CD4-positive, alpha-beta T cell treated with Interleukin-2 at 100 ng/mL for 4 hours (primary cell): ENCODE data around the gene CES3.
"Not testable (repeated sequence)": the region's sequence is repeated elsewhere in the genome, so short reads cannot be mapped to it uniquely, and the experiment has no call there.

ENCODE experiments used
- DNase-seq: peaks from one replicate; pipeline ENCODE4 v3.0.0-alpha.2; 2020; ENCODE audit warnings: low spot score

Gene CES3

DNA sequence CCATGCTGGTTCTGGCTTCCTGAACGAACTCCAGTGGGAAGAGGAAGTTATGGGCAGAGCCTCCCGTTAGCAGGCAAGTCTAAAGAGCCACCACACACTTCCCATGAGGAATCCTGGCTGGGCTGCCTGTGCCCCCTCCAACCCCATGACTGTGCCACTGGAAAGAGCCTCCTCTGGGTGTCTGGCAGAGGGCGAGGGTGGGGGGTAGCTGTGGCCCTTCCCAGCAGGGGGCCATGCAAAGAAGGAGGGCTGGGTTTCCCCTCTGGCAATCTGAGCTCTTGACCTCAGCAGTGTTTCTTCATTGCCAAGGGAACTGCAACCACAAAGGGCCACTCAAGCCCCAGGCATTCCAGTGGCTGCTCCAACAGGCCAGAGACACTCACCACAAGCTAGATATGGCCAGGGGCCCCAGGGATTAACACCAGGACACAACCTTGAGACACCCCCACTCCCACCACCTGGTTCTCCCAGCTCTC is 34.1 kb upstream of the CES3 start:
- DNase-seq, result no peak

DNA sequence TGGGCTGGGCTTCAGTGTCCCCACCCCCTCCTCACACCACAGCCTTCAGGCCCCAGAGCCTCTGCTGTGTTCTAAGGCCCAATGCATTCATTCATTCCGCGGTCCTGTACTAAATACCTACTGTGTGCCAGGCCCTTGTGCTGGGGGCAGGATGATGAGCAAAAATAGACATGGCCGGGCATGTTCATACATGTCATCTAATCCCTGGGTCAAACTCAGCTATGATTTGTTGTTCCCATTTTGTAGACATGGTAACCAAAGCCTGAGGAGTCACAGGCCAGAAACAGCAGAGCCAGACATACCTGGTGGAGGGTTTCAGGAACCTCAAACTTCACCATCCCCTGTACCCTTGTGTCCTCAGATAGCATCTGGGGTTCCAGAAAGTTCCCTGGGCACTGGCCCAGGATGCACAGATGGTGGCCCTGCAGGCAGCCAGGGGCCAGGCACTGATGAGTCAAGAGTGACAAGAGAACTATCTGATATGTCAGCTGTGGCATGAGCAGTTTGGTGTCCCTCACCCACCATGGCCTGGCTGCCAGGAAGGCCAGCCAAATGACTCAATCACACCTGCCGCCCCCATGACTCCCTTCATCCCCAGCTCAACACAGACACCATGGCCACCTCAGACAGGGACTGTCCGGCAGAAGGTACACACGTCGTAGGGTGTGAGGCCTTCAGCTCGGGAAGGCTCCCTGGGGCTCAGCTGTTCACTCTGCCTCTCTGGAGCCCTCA is 33.0 kb upstream of the CES3 start:
- DNase-seq, result no peak

DNA sequence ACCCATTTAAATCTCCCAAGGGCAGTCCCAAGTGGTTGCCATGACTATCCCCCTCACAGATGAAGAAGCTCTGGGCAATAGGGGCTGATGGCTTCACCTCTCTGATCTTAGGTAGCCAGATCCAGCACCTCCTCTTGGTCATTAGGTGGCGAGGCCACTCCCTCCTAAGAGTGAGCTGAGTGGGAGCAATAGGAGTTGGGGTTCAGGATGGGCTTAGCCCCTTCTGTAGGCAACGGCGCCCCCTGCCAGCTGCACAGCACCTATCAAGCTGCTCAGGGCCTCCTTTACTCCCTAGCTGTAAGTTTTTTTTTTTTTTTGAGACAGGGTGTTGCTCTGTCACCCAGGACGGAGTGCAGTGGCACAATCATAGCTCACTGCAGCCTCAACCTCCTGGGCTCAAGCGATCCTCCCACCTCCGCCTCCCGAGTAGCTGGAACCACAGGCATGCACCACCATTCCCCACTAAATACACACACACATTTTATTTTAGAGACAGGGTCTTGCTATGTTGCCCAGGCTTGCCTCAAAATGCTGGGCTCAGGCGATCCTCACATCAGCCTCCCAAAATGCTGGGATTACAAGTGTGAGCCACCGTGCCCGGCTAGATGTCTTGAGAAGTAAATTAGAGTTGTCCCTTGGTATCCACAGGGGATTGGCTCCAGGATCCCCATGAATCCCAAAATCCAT is 32.2 kb upstream of the CES3 start:
- no peak for DNase-seq

DNA sequence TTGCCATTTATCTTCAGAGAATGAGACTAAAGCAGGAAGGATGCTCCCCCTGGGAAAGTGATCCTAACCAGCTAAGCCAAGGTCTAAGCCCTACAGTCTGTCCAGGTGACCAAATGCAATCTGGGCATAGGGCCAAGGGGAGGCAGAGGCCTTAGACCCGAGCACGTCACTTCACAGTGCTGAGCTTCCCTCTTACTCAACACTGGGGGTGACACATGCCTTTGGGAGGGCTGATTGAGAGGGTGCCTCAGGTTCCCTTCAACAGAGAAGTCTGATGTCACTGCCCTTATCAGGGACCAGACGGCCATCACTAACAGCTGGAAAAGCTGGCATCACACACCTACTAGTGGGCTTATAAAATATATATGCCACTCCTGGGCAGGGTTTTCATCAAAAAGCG is 30.9 kb upstream of the CES3 start:
- DNase-seq, result no peak

DNA sequence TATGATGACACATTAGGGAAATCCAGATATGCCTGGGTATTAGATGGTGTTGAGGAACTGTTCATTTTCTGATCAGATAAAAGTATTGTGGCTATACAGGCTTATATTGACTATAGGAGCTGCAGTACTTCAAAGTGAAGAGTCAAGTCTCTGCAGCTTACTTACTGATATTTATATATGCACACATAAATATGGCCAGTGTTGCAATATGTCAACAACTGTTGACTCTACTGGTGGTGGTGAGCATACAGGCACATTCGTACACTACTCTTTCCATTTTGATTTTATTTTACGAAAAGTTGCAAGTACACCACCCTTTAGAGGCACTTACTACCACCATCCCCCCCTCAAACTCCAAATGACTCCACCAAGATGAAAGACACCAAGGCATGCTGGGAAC is 29.4 kb upstream of the CES3 start:
- DNase-seq, result no peak

DNA sequence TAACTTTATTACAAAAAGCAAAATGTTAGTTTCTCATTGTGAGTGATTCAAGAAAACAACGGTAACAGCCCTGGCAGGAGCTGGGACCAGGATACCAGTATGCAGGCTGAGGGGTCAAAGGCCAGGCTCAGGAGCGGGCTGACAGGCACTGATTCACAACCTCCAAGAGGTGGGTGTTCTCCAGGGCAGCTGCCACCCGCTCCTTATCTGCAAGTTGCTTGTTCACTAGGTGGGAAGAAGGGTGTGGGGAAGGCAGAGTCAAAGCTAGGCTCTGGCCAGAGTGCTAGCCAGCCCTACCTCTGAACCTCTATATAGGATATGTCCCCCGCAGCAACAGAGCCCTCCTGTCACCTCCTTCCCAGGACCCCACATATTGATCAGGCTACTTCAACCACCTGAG is 29.0 kb upstream of the CES3 start:
- DNase-seq, result no peak

GRCh38 chr16:66933776-66934137 is 27.3 kb upstream of the CES3 start:
- DNase-seq, result peak; percentile 51

GRCh38 chr16:66934138-66934838 is 26.8 kb upstream of the CES3 start, which contains the start of gene CIAO2B:
Gene CIAO2B, minus strand, starts transcription at chr16:66934402. Its CDS starts 38 bp downstream, at chr16:66934364.
- peak; percentile 86 for DNase-seq

DNA sequence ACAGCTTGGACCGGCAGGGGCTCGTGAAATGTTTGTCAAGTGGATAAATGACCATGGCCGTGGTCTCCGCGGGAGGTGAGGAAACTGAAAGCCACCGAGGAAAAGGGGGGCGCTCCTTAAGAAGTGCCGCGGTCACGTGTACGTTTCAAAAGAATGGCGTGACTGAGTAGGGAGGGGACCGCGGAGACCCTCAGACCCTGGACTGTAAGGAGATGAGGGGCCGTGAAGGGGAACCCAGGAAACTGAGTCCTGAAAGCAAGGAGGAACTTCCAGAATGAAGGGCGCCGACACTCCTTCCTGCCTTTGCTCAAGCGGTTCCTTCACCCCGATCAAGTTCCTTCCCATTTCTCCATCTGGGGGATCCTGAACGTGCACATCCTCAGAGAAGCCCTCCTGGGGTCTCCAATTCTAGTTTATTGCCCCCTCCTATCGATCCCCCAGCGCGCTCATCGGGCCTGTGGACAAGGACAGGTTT is 26.2 kb upstream of the CES3 start:
- DNase-seq, result not testable (repeated sequence)

- DNase-seq, result no peak
These were observed 25.6 kb upstream of the CES3 start, which contains the start of gene CES2 for GRCh38 chr16:66935314-66936011. Gene CES2, plus strand, starts transcription at chr16:66935516. Its CDS starts 120 bp downstream, at chr16:66935636.

DNA sequence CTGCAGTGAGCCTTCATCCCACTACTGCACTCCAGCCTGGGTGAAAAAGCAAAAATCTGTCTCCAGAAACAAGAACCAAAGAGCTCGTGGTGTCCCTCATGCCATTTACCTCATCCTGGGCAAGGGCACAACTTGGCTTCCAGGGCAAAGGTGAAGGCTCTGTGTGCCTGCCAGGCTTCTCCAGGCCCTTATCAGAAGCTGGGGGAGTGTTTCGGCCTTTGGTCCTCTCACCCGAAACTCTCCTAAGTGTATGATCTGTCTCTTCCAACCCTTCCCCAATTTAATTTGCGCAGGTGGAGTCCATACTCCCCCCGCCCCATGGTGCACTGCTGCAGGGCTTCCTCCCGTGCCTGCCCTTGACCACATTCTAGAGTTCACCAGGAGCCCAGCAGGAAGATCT is 24.6 kb upstream of the CES3 start:
- no peak for DNase-seq

- DNase-seq, result no peak
These were observed 24.0 kb upstream of the CES3 start for GRCh38 chr16:66936889-66937554.

DNA sequence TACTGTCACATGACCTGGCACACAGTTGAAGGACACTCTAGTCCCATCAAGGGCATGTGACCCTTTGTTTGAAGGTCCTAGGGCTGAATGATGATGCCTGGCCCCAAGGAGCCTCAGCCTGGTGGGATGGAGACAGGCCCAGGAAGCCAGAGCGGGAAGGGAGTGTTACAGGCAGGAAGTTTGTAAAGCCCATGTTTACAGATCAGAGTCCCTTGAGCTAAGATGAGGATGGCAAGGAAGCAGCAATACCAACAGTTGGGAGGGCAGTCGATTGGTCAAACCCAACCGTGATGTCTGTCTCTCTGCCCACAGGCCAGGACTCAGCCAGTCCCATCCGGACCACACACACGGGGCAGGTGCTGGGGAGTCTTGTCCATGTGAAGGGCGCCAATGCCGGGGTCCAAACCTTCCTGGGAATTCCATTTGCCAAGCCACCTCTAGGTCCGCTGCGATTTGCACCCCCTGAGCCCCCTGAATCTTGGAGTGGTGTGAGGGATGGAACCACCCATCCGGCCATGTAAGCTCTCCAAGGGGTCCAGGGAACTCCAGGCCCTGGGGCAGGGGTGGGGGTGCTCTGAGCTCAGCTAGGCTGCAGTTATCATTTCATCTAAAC is 23.2 kb upstream of the CES3 start:
- DNase-seq, result no peak

DNA sequence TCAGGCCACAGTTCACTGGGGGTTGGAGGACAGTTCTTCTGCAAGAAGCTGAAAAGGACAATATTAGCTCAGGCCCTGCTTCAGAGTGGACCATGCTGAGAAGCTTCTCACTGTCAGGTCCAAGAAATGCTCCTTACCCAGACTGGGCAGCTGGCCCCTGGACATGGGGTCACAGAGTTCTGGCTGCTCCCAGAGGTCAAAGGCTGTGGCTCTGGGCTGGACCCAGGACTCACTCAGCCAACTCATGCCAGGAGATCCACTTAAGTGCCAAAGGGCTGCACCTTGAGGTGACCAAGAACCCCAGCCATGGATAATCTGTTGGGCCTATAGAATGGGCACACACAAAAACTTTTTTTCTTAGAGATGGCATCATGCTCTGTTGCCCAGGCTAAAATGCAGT is 21.7 kb upstream of the CES3 start:
- no peak for DNase-seq

GRCh38 chr16:66940236-66940635 is 20.8 kb upstream of the CES3 start:
- no peak for DNase-seq

GRCh38 chr16:66942981-66943380 is 18.1 kb upstream of the CES3 start:
- no peak for DNase-seq

DNA sequence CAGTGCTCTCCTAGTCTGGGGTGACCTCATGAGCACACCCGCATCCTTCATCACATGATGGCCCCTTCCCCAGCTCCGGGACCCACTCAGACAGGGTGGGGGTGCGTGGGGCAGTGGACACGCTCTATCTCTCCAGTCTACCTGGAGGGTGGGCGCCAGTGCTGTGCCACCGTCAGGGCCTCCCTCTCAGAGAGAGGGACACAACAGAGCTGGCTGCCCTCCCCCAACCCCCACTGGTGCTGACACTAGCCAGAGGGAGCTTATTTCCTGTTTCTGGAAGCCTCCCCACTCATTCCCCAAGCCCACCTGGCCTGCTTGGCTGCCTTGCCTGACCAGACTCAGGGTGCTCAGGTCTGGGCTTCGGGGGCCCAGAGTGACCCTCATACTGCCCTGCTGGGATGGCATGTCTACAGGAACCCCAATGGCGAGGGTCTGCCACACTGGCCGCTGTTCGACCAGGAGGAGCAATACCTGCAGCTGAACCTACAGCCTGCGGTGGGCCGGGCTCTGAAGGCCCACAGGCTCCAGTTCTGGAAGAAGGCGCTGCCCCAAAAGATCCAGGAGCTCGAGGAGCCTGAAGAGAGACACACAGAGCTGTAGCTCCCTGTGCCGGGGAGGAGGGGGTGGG is 17.5 kb upstream of the CES3 start:
- DNase-seq, result no peak

DNA sequence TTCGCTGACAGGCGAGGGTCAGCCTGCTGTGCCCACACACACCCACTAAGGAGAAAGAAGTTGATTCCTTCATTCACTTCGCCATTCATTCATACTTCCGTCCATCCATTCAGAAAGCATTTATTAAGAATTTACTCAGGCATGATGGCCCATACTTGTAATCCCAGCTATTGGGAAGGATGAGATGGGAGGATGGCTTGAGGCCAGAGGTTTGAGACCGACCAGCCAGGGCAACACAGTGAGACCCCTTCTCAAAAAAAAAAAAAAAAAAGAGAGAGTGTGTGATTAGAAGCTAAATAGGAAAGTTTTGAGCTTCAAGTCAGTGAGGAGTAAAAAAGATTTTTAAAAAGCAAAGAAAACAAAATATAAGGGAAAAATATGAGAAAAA is 17.0 kb upstream of the CES3 start:
- no peak for DNase-seq

- not testable (repeated sequence) for DNase-seq
These were observed 16.1 kb upstream of the CES3 start for GRCh38 chr16:66944971-66945370.

DNA sequence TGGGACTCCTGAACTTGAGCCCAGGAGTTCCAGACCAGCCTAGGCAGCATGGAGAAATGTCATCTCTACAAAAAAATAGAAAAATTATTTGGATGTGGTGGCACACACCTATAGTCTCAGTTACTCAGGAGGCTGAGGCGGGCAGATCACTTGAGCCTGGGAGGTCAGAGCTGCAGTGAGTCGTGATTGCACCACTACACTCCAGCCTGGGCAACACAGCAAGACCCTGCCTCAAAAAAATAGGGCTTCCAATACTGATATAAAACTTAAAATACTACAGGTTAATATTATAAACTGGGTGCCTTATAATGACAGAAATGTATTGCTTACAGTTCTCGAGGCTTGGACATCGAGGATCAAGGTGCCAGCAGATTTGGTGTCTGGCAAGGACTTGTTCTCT is 15.1 kb upstream of the CES3 start:
- no peak for DNase-seq

DNA sequence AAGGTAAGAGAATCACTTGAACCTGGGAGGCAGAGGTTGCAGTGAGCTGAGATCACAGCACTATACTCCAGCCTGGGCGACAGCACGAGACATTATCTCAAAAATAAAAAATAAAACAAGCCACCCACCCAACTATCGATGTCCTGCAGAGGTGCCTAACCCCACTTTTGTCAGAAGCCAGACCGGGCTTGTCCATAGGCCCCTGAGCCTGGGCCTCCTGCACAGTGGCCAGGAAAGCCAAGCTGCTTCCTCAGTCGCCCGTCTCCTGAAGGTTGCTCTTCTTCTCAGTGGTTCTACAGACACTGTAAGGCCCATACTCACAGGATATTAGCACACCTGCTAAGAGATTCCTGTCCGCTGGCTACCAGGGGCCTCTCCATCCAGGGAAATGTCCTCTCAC is 14.5 kb upstream of the CES3 start:
- DNase-seq, result no peak
